Thymus (tissue), 11 donors: ENCODE results near the gene ZFP91. TPM values are rescaled to one million over a fixed set of nuclear protein-coding genes. Genes with fewer than 3 reads are reported as not detected.
"Not testable (repeated sequence)": the region's sequence is repeated elsewhere in the genome, so short reads cannot be mapped to it uniquely, and the experiment has no call there.

Experiments
- DNase-seq, 9 donors: peaks; one replicate each; pipeline ENCODE4 v3.0.0-alpha.2; 2013; ENCODE audit warnings: low spot score in 9 of 9, low read depth in 6 of 9, missing footprints in 1 of 9
- H3K27ac ChIP-seq, 2 donors: one replicate each; pipeline ENCODE4 v1.5.1; 2013; ENCODE audit warnings: control low read depth in 1 of 2, low read depth in 1 of 2, low read length in 1 of 2, mild to moderate bottlenecking in 1 of 2, moderate library complexity in 1 of 2
- H3K27me3 ChIP-seq, 2 donors: one replicate each; pipeline ENCODE4 v1.5.1; 2013; ENCODE audit warnings: low read length in 1 of 2; ENCODE audit not compliant: control insufficient read depth in 2 of 2, insufficient read depth in 1 of 2
- H3K36me3 ChIP-seq, 2 donors: one replicate each; pipeline ENCODE4 v1.5.1; 2013; ENCODE audit warnings: low read length in 1 of 2, mild to moderate bottlenecking in 1 of 2, moderate library complexity in 1 of 2; ENCODE audit not compliant: control insufficient read depth in 2 of 2, insufficient read depth in 2 of 2
- H3K4me1 ChIP-seq, 2 donors: one replicate each; pipeline ENCODE4 v1.5.1; 2013; ENCODE audit warnings: low read length in 2 of 2; ENCODE audit not compliant: control insufficient read depth in 2 of 2, insufficient read depth in 2 of 2
- H3K4me3 ChIP-seq, 2 donors: one replicate each; pipeline ENCODE4 v1.5.1; 2013; ENCODE audit warnings: low read length in 2 of 2, control low read depth in 1 of 2, mild to moderate bottlenecking in 1 of 2
- H3K9me3 ChIP-seq, 2 donors: one replicate each; pipeline ENCODE4 v1.5.1; 2013; ENCODE audit warnings: low read length in 1 of 2, mild to moderate bottlenecking in 1 of 2; ENCODE audit not compliant: control insufficient read depth in 2 of 2, insufficient read depth in 1 of 2
- WGBS: extraction: QIAGEN DNeasy Blood & Tissue Kit; methylation state at CpG from one replicate; pipeline ENCODE4 v1.1.7; 2013; 5-methylcytosine and 5-hydroxymethylcytosine counted together
- polyA plus RNA-seq: library from polyadenylated mRNA; stranded (reverse); fragments of 200-250 nt; gene quantifications from one replicate; pipeline ENCODE4 v1.2.3, GENCODE V29; 2013
- total RNA-seq: library from RNA; stranded (reverse); fragments of 120-200 nt; gene quantifications from one replicate; pipeline ENCODE4 v1.2.4, GENCODE V29; 2013
- donor health status: healthy.

The ZFP91 gene
- total and polyA plus RNA-seq, 2 donors = 20.2 to 35.8 TPM

- H3K4me3 ChIP-seq = no peak overlapping the region
- H3K9me3 ChIP-seq = no peaks in the 10 kb centered on the region
- peaks cover 22 to 26% of the 10 kb centered on the region in 2 donors for H3K4me1 ChIP-seq
- H3K36me3 ChIP-seq = peaks cover 5 to 39% of the 10 kb centered on the region in 2 donors
- DNase-seq = no peak
- H3K27me3 ChIP-seq = no peaks in the 10 kb centered on the region
- H3K27ac ChIP-seq = no peak overlapping the region
These were observed 14.6 kb upstream of the ZFP91 start for GRCh38 chr11:58564231-58564630.

GRCh38 chr11:58567889-58568512, 10.9 kb upstream of the ZFP91 start:
- H3K4me1 ChIP-seq = peaks cover 15 to 21% of the 10 kb centered on the region in 2 donors
- no peaks in the 10 kb centered on the region for H3K27me3 ChIP-seq
- no peaks in the 10 kb centered on the region for H3K9me3 ChIP-seq
- no peak overlapping the region for H3K27ac ChIP-seq
- no peak overlapping the region for H3K4me3 ChIP-seq
- peaks cover 12 to 40% of the 10 kb centered on the region in 2 donors for H3K36me3 ChIP-seq
- WGBS = 54% methylated on average over 4 of the region's 4 CpGs
- DNase-seq = peak in 8 of 9 donors; percentile 21 to 88 (median 70)

DNA sequence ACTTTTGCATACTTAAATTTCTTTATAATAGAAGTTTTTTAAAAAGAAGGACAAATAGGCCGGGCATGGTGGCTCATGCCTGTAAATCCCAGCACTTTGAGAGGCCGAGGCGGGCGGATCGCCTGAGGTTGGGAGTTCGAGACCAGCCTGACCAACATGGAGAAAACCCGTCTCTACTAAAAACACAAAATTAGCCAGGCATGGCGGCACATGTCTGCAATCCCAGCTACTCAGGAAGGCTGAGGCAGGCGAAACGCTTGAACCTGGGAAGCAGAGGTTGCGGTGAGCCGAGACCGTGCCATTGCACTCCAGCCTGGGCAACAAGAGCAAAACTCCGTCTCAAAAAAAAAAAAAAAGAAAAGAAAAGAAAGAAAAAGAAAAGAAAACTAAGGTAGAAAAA, 6.0 kb upstream of the ZFP91 start:
- H3K36me3 ChIP-seq = peaks cover 8 to 21% of the 10 kb centered on the region in 2 donors
- peak overlapping the region; percentile 62 to 100 for H3K27ac ChIP-seq
- not testable (repeated sequence) for H3K27me3 ChIP-seq, DNase-seq, H3K9me3 ChIP-seq
- H3K4me3 ChIP-seq = peak overlapping the region; percentile 48 to 55
- 90% methylated on average over 14 of the region's 14 CpGs for WGBS
- peaks cover 18 to 23% of the 10 kb centered on the region in 2 donors for H3K4me1 ChIP-seq

GRCh38 chr11:58573451-58574104, 5.3 kb upstream of the ZFP91 start:
- peak overlapping the region; percentile 48 to 55 for H3K4me3 ChIP-seq
- H3K4me1 ChIP-seq = peaks cover 18 to 19% of the 10 kb centered on the region in 2 donors
- no peaks in the 10 kb centered on the region for H3K27me3 ChIP-seq
- peak in 3 of 9 donors; percentile 49 to 75 (median 63) for DNase-seq
- no peaks in the 10 kb centered on the region for H3K9me3 ChIP-seq
- 9% methylated on average over 4 of the region's 4 CpGs for WGBS
- H3K27ac ChIP-seq = peak overlapping the region; percentile 75 to 100
- peaks cover 8 to 20% of the 10 kb centered on the region in 2 donors for H3K36me3 ChIP-seq

GRCh38 chr11:58574881-58575280, 4.0 kb upstream of the ZFP91 start:
- no peaks in the 10 kb centered on the region for H3K27me3 ChIP-seq
- H3K36me3 ChIP-seq = peaks cover 1 to 8% of the 10 kb centered on the region in 2 donors
- H3K27ac ChIP-seq = peak overlapping the region in 1 of 2 donors; percentile 100
- no peaks in the 10 kb centered on the region for H3K9me3 ChIP-seq
- peaks cover 15 to 19% of the 10 kb centered on the region in 2 donors for H3K4me1 ChIP-seq
- peak in 1 of 9 donors; percentile 10 for DNase-seq
- peak overlapping the region; percentile 48 to 55 for H3K4me3 ChIP-seq

DNA sequence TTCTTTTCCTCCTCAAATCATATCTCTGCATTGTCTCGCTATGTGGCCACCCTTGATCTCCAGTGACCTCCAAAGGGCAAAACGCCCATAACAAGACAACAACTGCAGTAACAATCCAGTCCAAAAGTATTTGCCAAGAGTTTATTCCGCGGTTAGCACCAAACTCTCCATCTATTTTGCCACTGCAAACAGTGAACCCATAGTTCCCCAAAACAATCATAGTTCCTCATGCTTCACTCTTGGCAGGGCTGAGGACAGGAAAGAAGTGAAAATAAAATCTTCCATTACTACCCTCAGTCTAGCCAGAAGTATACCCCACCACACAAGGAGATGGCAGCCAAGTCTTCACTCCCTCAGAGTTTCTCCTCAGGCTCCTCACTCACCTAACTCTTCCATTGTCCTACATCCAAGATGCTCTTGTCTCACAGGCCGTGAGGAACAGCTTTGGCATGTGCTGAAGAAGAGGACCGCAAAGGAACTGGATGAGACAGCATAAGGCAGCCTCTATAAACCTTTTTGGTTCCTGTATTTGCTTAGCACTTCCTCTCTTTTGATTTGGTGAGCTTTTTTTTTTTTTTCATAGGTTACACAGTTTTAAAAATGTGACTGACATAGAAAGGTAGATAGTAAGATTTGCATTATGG, 3.4 kb upstream of the ZFP91 start, which contains the start of gene LPXN:
Gene LPXN (minus strand): TSS at position 480 of the 644 bp plus-strand sequence. CDS start 84 bp downstream, at position 396.
- Histone ChIP-seq H3K27me3 (no peaks in the 10 kb centered on the region), H3K36me3 (peaks cover 0 to 2% of the 10 kb centered on the region in 2 donors), H3K4me1 (peaks cover 15 to 19% of the 10 kb centered on the region in 2 donors), H3K9me3 (no peaks in the 10 kb centered on the region), H3K4me3 (peak within 1 kb of the TSS; percentile 91 to 95), H3K27ac (peak within 1 kb of the TSS; percentile 79 to 100)
- DNase-seq = peak in 7 of 9 donors; percentile 47 to 88 (median 72)
- 26% methylated on average over 6 of the region's 6 CpGs for WGBS

DNA sequence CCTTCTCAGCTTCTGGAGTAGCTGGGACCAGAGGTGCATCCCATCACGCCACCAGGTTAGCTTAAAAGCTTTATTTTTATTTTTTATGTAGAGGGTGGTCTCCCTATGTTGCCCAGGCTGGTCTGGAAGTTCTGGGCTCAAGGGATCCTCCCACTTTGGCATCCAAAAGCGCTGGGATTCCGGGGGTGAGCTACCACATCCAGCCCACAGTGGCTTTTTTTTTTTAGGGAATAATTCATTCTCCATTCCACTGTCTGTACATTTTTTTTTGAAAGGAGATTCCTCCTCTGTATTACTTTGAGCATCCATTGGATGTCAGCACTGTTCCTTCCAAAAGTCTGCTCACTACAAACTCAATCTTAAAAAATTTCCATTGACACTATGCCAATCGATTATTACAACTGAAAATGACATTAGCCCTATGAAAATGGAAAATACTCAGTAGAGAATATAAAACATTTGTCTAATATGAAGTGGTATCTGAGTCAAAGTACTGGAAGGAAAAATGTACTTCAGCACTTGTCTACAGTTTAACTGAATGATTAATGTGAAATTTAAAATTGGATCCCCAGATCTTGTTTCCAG, 1.9 kb upstream of the ZFP91 start:
- WGBS = 28% methylated on average over 4 of the region's 4 CpGs
- peak overlapping the region; percentile 100 for H3K27ac ChIP-seq
- DNase-seq = peak in 1 of 9 donors; percentile 54
- H3K27me3 ChIP-seq = no peaks in the 10 kb centered on the region
- peaks cover 19 to 25% of the 10 kb centered on the region in 2 donors for H3K4me1 ChIP-seq
- no peaks in the 10 kb centered on the region for H3K9me3 ChIP-seq
- H3K4me3 ChIP-seq = peak overlapping the region; percentile 91 to 95
- peaks cover 0 to 4% of the 10 kb centered on the region in 2 donors for H3K36me3 ChIP-seq

GRCh38 chr11:58577555-58578135, 1.2 kb upstream of the ZFP91 start:
- Histone ChIP-seq H3K27ac (peak overlapping the region; percentile 100), H3K36me3 (peaks cover 0 to 4% of the 10 kb centered on the region in 2 donors), H3K27me3 (no peaks in the 10 kb centered on the region), H3K4me3 (peak overlapping the region; percentile 91 to 95), H3K4me1 (peaks cover 19 to 25% of the 10 kb centered on the region in 2 donors), H3K9me3 (no peaks in the 10 kb centered on the region)
- under 1% methylated on average over 21 of the region's 21 CpGs for WGBS
- DNase-seq = peak in 4 of 9 donors; percentile 54 to 79 (median 62)
